ENCODE measurements around the gene TSPAN9. TPM values are rescaled to one million over a fixed set of nuclear protein-coding genes. Genes with fewer than 3 reads are reported as not detected.

TSPAN9 gene
- total and polyA plus RNA-seq, 4 donors, result 17.4 to 62.9 (median 34.2) TPM

DNA sequence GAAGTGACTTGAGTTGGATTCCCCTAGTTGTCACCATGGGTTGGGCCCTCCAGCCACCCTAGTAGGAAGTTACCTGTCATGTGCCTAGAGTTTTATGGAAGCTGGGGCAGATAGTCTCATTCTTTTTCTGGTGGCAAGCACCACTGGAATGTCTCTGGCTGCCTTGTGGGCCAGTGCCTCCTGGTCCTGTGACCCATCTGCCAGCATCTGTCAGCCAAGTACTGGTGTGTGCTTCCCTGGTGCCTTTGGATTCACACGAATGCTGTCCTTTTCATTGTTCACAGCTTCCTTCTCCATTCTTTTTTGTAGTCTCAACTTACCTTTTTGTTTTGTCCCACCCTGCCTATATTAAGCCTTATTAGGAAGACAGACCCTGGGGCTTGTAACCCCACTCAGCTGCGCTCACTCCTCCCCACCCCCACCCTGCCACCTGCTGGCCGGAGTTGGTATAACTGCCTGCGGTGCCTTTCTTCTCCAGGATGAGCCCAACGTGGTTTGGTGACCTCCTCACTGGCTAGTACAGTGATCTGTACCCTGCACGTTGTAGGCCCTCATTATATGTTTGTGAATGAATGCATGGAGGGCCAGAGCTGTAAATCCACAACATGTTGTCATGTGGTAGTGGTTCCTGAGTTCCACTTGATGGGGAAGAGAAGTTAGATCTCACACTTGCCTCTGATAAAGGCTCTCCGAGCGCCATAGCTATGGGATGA lies 125.7 kb downstream of the TSPAN9 start:
- peak; percentile 80 for DNase-seq (ENCODE audit: low spot score)
- H3K4me1 ChIP-seq (ENCODE audit: control insufficient read depth in 4 of 4, insufficient read depth in 4 of 4, low read length in 3 of 4), result peaks cover 0 to 20% (median 3%) of the 10 kb centered on the region in 4 donors
- WGBS, result 24% methylated on average over 8 of the region's 8 CpGs

DNA sequence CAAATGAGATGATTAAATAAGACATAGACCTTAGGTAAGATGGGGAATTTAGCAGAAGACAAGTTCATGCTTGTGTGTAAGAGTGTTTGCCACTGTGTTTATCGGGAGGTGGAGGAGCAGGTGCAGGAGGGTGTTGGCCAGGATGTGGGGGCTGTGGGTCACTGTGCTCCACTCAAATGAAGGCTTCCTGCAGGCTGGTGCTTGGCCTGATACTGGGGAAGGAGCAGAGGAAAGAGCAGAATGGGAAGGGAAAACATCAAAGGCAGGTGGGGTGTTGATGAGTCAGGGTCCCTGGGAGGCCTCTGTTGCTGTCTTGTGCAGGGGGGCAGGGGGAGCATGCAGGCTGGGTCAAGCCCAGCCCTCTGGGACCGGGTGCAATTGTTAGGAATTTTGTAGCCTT lies 126.5 kb downstream of the TSPAN9 start:
- Histone ChIP-seq H3K36me3 (ENCODE audit: control insufficient read depth in 4 of 4, insufficient read depth in 3 of 4, low read depth in 1 of 4, low read length in 3 of 4) (peaks cover 0 to 11% (median 3%) of the 10 kb centered on the region in 4 donors), H3K4me3 (ENCODE audit: low read depth in 1 of 3, low read length in 3 of 3) (no peak overlapping the region), H3K4me1 (ENCODE audit: control insufficient read depth in 4 of 4, insufficient read depth in 4 of 4, low read length in 3 of 4) (peaks cover 0 to 20% (median 3%) of the 10 kb centered on the region in 4 donors), H3K27me3 (ENCODE audit: control insufficient read depth in 4 of 4, insufficient read depth in 4 of 4, low read length in 3 of 4) (no peaks in the 10 kb centered on the region), H3K9ac (ENCODE audit: low read depth in 1 of 2, low read length in 2 of 2) (no peak overlapping the region), H3K27ac (ENCODE audit: low read depth in 1 of 2, low read length in 2 of 2) (no peak overlapping the region), H3K9me3 (ENCODE audit: control insufficient read depth in 4 of 4, low read length in 3 of 4) (no peaks in the 10 kb centered on the region)
- TF ChIP-seq, protein P1, sequence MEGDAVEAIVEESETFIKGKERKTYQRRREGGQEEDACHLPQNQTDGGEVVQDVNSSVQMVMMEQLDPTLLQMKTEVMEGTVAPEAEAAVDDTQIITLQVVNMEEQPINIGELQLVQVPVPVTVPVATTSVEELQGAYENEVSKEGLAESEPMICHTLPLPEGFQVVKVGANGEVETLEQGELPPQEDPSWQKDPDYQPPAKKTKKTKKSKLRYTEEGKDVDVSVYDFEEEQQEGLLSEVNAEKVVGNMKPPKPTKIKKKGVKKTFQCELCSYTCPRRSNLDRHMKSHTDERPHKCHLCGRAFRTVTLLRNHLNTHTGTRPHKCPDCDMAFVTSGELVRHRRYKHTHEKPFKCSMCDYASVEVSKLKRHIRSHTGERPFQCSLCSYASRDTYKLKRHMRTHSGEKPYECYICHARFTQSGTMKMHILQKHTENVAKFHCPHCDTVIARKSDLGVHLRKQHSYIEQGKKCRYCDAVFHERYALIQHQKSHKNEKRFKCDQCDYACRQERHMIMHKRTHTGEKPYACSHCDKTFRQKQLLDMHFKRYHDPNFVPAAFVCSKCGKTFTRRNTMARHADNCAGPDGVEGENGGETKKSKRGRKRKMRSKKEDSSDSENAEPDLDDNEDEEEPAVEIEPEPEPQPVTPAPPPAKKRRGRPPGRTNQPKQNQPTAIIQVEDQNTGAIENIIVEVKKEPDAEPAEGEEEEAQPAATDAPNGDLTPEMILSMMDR (IDR thresholded peaks at IDR 0.05; ENCODE audit: low read depth, low read length, missing input control), result no peak
- TF ChIP-seq SP1 (IDR thresholded peaks at IDR 0.05), result no peak
- TF ChIP-seq, protein P2, sequence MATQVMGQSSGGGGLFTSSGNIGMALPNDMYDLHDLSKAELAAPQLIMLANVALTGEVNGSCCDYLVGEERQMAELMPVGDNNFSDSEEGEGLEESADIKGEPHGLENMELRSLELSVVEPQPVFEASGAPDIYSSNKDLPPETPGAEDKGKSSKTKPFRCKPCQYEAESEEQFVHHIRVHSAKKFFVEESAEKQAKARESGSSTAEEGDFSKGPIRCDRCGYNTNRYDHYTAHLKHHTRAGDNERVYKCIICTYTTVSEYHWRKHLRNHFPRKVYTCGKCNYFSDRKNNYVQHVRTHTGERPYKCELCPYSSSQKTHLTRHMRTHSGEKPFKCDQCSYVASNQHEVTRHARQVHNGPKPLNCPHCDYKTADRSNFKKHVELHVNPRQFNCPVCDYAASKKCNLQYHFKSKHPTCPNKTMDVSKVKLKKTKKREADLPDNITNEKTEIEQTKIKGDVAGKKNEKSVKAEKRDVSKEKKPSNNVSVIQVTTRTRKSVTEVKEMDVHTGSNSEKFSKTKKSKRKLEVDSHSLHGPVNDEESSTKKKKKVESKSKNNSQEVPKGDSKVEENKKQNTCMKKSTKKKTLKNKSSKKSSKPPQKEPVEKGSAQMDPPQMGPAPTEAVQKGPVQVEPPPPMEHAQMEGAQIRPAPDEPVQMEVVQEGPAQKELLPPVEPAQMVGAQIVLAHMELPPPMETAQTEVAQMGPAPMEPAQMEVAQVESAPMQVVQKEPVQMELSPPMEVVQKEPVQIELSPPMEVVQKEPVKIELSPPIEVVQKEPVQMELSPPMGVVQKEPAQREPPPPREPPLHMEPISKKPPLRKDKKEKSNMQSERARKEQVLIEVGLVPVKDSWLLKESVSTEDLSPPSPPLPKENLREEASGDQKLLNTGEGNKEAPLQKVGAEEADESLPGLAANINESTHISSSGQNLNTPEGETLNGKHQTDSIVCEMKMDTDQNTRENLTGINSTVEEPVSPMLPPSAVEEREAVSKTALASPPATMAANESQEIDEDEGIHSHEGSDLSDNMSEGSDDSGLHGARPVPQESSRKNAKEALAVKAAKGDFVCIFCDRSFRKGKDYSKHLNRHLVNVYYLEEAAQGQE (IDR thresholded peaks at IDR 0.05), result no peak
- TF ChIP-seq, protein P3, sequence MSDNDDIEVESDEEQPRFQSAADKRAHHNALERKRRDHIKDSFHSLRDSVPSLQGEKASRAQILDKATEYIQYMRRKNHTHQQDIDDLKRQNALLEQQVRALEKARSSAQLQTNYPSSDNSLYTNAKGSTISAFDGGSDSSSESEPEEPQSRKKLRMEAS (IDR thresholded peaks at IDR 0.05), result no peak
- no peak for TF ChIP-seq NR2F2 (IDR thresholded peaks at IDR 0.05)
- no peak for TF ChIP-seq RXRA (IDR thresholded peaks at IDR 0.05)
- TF ChIP-seq HNF4A (conservative IDR thresholded peaks at IDR 0.05), result no peak
- no peak for TF ChIP-seq HNF4G (IDR thresholded peaks at IDR 0.05)
- 77% methylated on average over 2 of the region's 2 CpGs for whole genome bisulfite sequencing
- no peak for DNase-seq (ENCODE audit: low spot score)

More for the DNA sequence above, 125.7 kb downstream of the TSPAN9 start:
- Histone ChIP-seq H3K4me3 (ENCODE audit: low read depth in 1 of 3, low read length in 3 of 3) (no peak overlapping the region), H3K9ac (ENCODE audit: low read depth in 1 of 2, low read length in 2 of 2) (no peak overlapping the region), H3K36me3 (ENCODE audit: control insufficient read depth in 4 of 4, insufficient read depth in 3 of 4, low read depth in 1 of 4, low read length in 3 of 4) (peaks cover 0 to 11% (median 3%) of the 10 kb centered on the region in 4 donors), H3K9me3 (ENCODE audit: control insufficient read depth in 4 of 4, low read length in 3 of 4) (no peaks in the 10 kb centered on the region), H3K27me3 (ENCODE audit: control insufficient read depth in 4 of 4, insufficient read depth in 4 of 4, low read length in 3 of 4) (no peaks in the 10 kb centered on the region), H3K27ac (ENCODE audit: low read depth in 1 of 2, low read length in 2 of 2) (no peak overlapping the region)
- TF ChIP-seq, protein P3 (IDR thresholded peaks at IDR 0.05), result no peak
- TF ChIP-seq EGR1 (IDR thresholded peaks at IDR 0.05; ENCODE audit: low read depth in 2 of 2), result no peak
- TF ChIP-seq, protein P1 (IDR thresholded peaks at IDR 0.05; ENCODE audit: low read depth, low read length, missing input control), result peak; percentile 94
- peak in 1 of 2 donors; percentile 31 for TF ChIP-seq RXRA (IDR thresholded peaks at IDR 0.05)
- no peak for TF ChIP-seq HNF4G (IDR thresholded peaks at IDR 0.05)
- TF ChIP-seq FOXA1 (IDR thresholded peaks at IDR 0.05), result no peak
- peak; percentile 65 to 78 for TF ChIP-seq RAD21 (IDR thresholded peaks at IDR 0.05)

Measured in liver (tissue), 9 donors.